Panc1 (cell line): ENCODE measurements around the gene UBE2R2. TPM values are rescaled to one million over a fixed set of nuclear protein-coding genes. Genes with fewer than 3 reads are reported as not detected.

ENCODE experiments used
- ATAC-seq: fragments of 200-7000 bp; cut with Tn5 transposase; 2 replicates; pipeline ENCODE4 v1.9.1; 2020; ENCODE audit warnings: mild to moderate bottlenecking, moderate library complexity
- BruUV-seq: library from RNA; stranded (reverse); fragments of 400-500 nt; replicated peaks from 2 replicates; lab custom pipeline; 2021; lab: Mats Ljungman, UMichigan
- CTCF ChIA-PET: fragments of 300-600 bp; sonication (Branson Sonifier 250); formaldehyde crosslinking; loops from one replicate; lab custom pipeline; 2022; ENCODE audit warnings: antibody characterized with exemption; lab: Charles Lee
- POLR2A ChIA-PET: fragments of 300-600 bp; sonication (Branson Sonifier 250); formaldehyde crosslinking; loops from one replicate; lab custom pipeline; 2022; ENCODE audit warnings: antibody characterized with exemption; lab: Charles Lee
- DNase-seq: peaks from one replicate; pipeline ENCODE4 v3.0.0-alpha.2; 2010; ENCODE audit warnings: low read depth, low spot score
- H3K27ac ChIP-seq: 2 replicates; pipeline ENCODE4 v1.5.1; 2011; ENCODE audit warnings: mild to moderate bottlenecking, low read length, inconsistent platforms
- H3K27me3 ChIP-seq: fragments of 200-500 bp; sonication (Bioruptor generic); 2 replicates; pipeline ENCODE4 v1.6.0; 2014; ENCODE audit warnings: low read length, inconsistent platforms; ENCODE audit not compliant: control insufficient read depth, insufficient read depth
- H3K36me3 ChIP-seq: fragments of 200-500 bp; sonication (Bioruptor generic); 2 replicates; pipeline ENCODE4 v1.5.1; 2014; ENCODE audit warnings: inconsistent platforms, mild to moderate bottlenecking, low read length, moderate library complexity; ENCODE audit not compliant: control insufficient read depth, insufficient read depth
- H3K4me1 ChIP-seq: 2 replicates; pipeline ENCODE4 v1.5.1; 2011; ENCODE audit warnings: inconsistent platforms, mild to moderate bottlenecking, low read length, moderate library complexity; ENCODE audit not compliant: control insufficient read depth, insufficient read depth
- H3K4me3 ChIP-seq, 2 experiments: 2 replicates each; pipeline ENCODE4 v1.5.1; 2011 to 2012; ENCODE audit warnings: low read depth in 2 of 2, low read length in 2 of 2, mild to moderate bottlenecking in 2 of 2, inconsistent platforms in 1 of 2, moderate library complexity in 1 of 2
- H3K9me3 ChIP-seq: fragments of 200-500 bp; sonication (Bioruptor generic); 2 replicates; pipeline ENCODE4 v1.5.1; 2014; ENCODE audit warnings: low read depth, mild to moderate bottlenecking, inconsistent platforms, low read length, moderate library complexity; ENCODE audit not compliant: control insufficient read depth, insufficient read depth
- CTCF ChIP-seq: fragments of 450-650 bp; IDR thresholded peaks from 2 replicates; pipeline ENCODE4 v1.5.1; 2017; ENCODE audit warnings: mild to moderate bottlenecking
- POLR2AphosphoS5 ChIP-seq: IDR thresholded peaks from 2 replicates; pipeline ENCODE4 v1.6.1; 2012; ENCODE audit warnings: mild to moderate bottlenecking, low read depth, low read length, moderate library complexity
- SIN3A ChIP-seq: IDR thresholded peaks from 2 replicates; pipeline ENCODE4 v1.6.1; 2012; ENCODE audit warnings: low read depth, mild to moderate bottlenecking, low read length, moderate library complexity, borderline replicate concordance; ENCODE audit not compliant: insufficient read depth
- TCF7L2 ChIP-seq: IDR thresholded peaks from 2 replicates; pipeline ENCODE4 v1.6.1; 2011; ENCODE audit warnings: mild to moderate bottlenecking, low read depth, low read length, inconsistent platforms
- in situ Hi-C: cut with HindIII; loops from 2 replicates; pipeline ENCODE4 v1.10.0; 2016; ENCODE audit warnings: low sequenced_read_pairs, low pct_unique_long_range_greater_than_20kb
- intact Hi-C: fragments of 100-400 bp; cut with micrococcal nuclease; formaldehyde crosslinking; loops from one replicate; pipeline ENCODE4 v1.10.0; 2022; ENCODE audit not compliant: unreplicated experiment
- total RNA-seq: library from RNA; stranded (reverse); gene quantifications from one replicate; pipeline ENCODE4 v1.2.1, GENCODE V29; 2021; ENCODE audit not compliant: unreplicated experiment
- TF ChIP-seq, protein P1 (sequence below), 2 experiments: IDR thresholded peaks; 2 replicates each; pipeline ENCODE4 v1.6.1; 2011 to 2012; ENCODE audit warnings: low read depth in 2 of 2, control low read depth in 1 of 2, low read length in 1 of 2, mild to moderate bottlenecking in 1 of 2, moderate library complexity in 1 of 2; ENCODE audit not compliant: insufficient read depth in 1 of 2

Gene UBE2R2
- total RNA-seq, 1 experiment from 2014 or later: 67.2 TPM

- Histone ChIP-seq H3K27ac (no peak overlapping the region), H3K27me3 (no peaks in the 10 kb centered on the region), H3K36me3 (peaks cover 12% of the 10 kb centered on the region; the same call in 1 of the 2 replicates), H3K9me3 (no peaks in the 10 kb centered on the region), H3K4me1 (no peaks in the 10 kb centered on the region), H3K4me3 (no peak overlapping the region)
- TF ChIP-seq TCF7L2 (no peak), POLR2AphosphoS5 (no peak), SIN3A (no peak), CTCF (no peak)
- TF ChIP-seq, protein P1, sequence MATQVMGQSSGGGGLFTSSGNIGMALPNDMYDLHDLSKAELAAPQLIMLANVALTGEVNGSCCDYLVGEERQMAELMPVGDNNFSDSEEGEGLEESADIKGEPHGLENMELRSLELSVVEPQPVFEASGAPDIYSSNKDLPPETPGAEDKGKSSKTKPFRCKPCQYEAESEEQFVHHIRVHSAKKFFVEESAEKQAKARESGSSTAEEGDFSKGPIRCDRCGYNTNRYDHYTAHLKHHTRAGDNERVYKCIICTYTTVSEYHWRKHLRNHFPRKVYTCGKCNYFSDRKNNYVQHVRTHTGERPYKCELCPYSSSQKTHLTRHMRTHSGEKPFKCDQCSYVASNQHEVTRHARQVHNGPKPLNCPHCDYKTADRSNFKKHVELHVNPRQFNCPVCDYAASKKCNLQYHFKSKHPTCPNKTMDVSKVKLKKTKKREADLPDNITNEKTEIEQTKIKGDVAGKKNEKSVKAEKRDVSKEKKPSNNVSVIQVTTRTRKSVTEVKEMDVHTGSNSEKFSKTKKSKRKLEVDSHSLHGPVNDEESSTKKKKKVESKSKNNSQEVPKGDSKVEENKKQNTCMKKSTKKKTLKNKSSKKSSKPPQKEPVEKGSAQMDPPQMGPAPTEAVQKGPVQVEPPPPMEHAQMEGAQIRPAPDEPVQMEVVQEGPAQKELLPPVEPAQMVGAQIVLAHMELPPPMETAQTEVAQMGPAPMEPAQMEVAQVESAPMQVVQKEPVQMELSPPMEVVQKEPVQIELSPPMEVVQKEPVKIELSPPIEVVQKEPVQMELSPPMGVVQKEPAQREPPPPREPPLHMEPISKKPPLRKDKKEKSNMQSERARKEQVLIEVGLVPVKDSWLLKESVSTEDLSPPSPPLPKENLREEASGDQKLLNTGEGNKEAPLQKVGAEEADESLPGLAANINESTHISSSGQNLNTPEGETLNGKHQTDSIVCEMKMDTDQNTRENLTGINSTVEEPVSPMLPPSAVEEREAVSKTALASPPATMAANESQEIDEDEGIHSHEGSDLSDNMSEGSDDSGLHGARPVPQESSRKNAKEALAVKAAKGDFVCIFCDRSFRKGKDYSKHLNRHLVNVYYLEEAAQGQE (IDR thresholded peaks at IDR 0.05; ENCODE audit: insufficient read depth in 1 of 2, low read depth in 2 of 2, low read length in 1 of 2): no peak
- in situ Hi-C loops (no loop called here), intact Hi-C loops (no loop called here)
- DNase-seq (no peak), ATAC-seq (no peak)
- CTCF ChIA-PET: no interaction called here
- POLR2A ChIA-PET: no interaction called here
- no TSS peak for BruUV-seq
Measured at GRCh38 chr9:33903157-33903780, 86.3 kb downstream of the UBE2R2 start.

GRCh38 chr9:33905137-33905536 is 88.2 kb downstream of the UBE2R2 start:
- DNase-seq: no peak
- Histone ChIP-seq H3K9me3 (no peaks in the 10 kb centered on the region), H3K4me1 (no peaks in the 10 kb centered on the region), H3K4me3 (no peak overlapping the region), H3K27ac (no peak overlapping the region), H3K27me3 (no peaks in the 10 kb centered on the region), H3K36me3 (peaks cover 8% of the 10 kb centered on the region; the same call in 1 of the 2 replicates)
- intact Hi-C loops (no loop called here), in situ Hi-C loops (no loop called here)
- ATAC-seq: no peak
- POLR2A ChIA-PET: interaction anchor here (0.6 to 1.1 kb wide), 2 partner anchors 11 to 23 kb away, joined by 3 read pairs; no protein-coding TSS in a partner anchor
- BruUV-seq: no TSS peak
- CTCF ChIA-PET: no interaction called here
- TF ChIP-seq POLR2AphosphoS5: no peak

DNA sequence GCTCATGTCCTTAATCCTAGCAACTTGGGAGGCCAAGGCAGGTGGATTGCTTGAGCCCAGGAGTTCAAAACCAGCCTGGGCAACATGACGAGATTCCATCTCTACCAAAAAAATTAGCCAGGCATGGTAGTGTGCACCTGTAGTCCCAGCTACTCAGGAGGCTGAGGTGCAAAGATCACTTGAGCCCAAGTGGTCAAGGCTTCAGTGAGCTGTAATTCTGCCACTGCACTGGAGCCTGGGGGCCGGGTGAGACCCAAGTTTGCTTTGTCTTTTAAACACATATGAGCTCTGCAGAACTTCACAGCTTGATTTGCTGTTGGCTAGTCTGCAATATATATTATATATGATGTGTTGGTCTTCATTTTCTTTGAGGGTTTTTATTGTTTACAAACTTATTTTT is 89.8 kb downstream of the UBE2R2 start:
- CTCF ChIA-PET: no interaction called here
- H3K9me3 ChIP-seq: no peaks in the 10 kb centered on the region
- no peaks in the 10 kb centered on the region for H3K27me3 ChIP-seq
- in situ Hi-C loops: no loop called here
- H3K36me3 ChIP-seq: peaks cover under 1% of the 10 kb centered on the region; the same call in 1 of the 2 replicates
- H3K4me1 ChIP-seq: no peaks in the 10 kb centered on the region
- ATAC-seq (no peak), DNase-seq (no peak)
- no peak for TF ChIP-seq POLR2AphosphoS5
- no peak for TF ChIP-seq SIN3A
- no peak for TF ChIP-seq CTCF
- TF ChIP-seq, protein P1 (IDR thresholded peaks at IDR 0.05; ENCODE audit: insufficient read depth in 1 of 2, low read depth in 2 of 2, low read length in 1 of 2): no peak
- no peak for TF ChIP-seq TCF7L2
- BruUV-seq: no TSS peak
- POLR2A ChIA-PET: interaction anchor here (0.6 kb wide), 1 partner anchor 32 kb away, joined by 3 read pairs; no protein-coding TSS in a partner anchor
- H3K4me3 ChIP-seq: no peak overlapping the region
- H3K27ac ChIP-seq: no peak overlapping the region
- intact Hi-C loops: no loop called here
